CD4-positive, alpha-beta memory T cell (primary cell): Measurements from ENCODE around the gene PLXDC1. TPM values are rescaled to one million over a fixed set of nuclear protein-coding genes. Genes with fewer than 3 reads are reported as not detected.

Source experiments
- CTCF ChIA-PET: fragments of 350-600 bp; sonication (Branson Sonifier 250); formaldehyde crosslinking; loops from one replicate; lab custom pipeline; 2021; ENCODE audit warnings: inconsistent platforms; ENCODE audit not compliant: partially characterized antibody; lab: Charles Lee
- POLR2A ChIA-PET: fragments of 350-600 bp; sonication (Branson Sonifier 250); formaldehyde crosslinking; loops from one replicate; lab custom pipeline; 2021; ENCODE audit not compliant: partially characterized antibody; lab: Charles Lee
- DNase-seq, 5 donors: peaks; one replicate each; pipeline versions ENCODE4 v3.0.0 to v3.0.0-alpha.2; 2020 to 2022; ENCODE audit warnings: mixed read lengths in 1 of 5
- H3K27ac ChIP-seq: one replicate; pipeline ENCODE4 v1.7.0; 2013; ENCODE audit warnings: low read depth, low read length
- H3K27me3 ChIP-seq: 2 replicates; pipeline ENCODE4 v1.7.0; 2013; ENCODE audit warnings: mild to moderate bottlenecking, low read length, moderate library complexity; ENCODE audit not compliant: insufficient read depth
- H3K36me3 ChIP-seq: 2 replicates; pipeline ENCODE4 v1.7.0; 2013; ENCODE audit warnings: mild to moderate bottlenecking, low read length, moderate library complexity; ENCODE audit not compliant: insufficient read depth
- H3K4me1 ChIP-seq: 2 replicates; pipeline ENCODE4 v1.7.0; 2013; ENCODE audit warnings: mild to moderate bottlenecking, low read length, moderate library complexity; ENCODE audit not compliant: insufficient read depth
- H3K4me3 ChIP-seq, 2 donors: one replicate each; pipeline ENCODE4 v1.7.0; 2013; ENCODE audit warnings: low read length in 2 of 2, mild to moderate bottlenecking in 1 of 2
- H3K9me3 ChIP-seq, 2 donors: one replicate each; pipeline ENCODE4 v1.7.0; 2013; ENCODE audit warnings: low read length in 2 of 2, control low read depth in 1 of 2; ENCODE audit not compliant: control insufficient read depth in 1 of 2
- H3K27ac Mint-ChIP-seq, 7 donors: one replicate each; pipeline ENCODE4 v1.8.0; 2020 to 2021; ENCODE audit warnings: mixed read lengths in 7 of 7, mild to moderate bottlenecking in 6 of 7, inconsistent platforms in 3 of 7, moderate library complexity in 3 of 7
- H3K27me3 Mint-ChIP-seq, 2 donors: one replicate each; pipeline ENCODE4 v1.8.0; 2020 to 2021; ENCODE audit warnings: mixed read lengths in 2 of 2
- H3K36me3 Mint-ChIP-seq, 2 donors: one replicate each; pipeline ENCODE4 v1.8.0; 2020 to 2021; ENCODE audit warnings: mixed read lengths in 2 of 2, inconsistent platforms in 1 of 2, mild to moderate bottlenecking in 1 of 2
- H3K4me1 Mint-ChIP-seq, 4 donors: one replicate each; pipeline ENCODE4 v1.8.0; 2020 to 2021; ENCODE audit warnings: mixed read lengths in 4 of 4, mild to moderate bottlenecking in 1 of 4
- H3K4me3 Mint-ChIP-seq, 8 donors: one replicate each; pipeline ENCODE4 v1.8.0; 2020 to 2021; ENCODE audit warnings: mixed read lengths in 8 of 8, mild to moderate bottlenecking in 7 of 8, moderate library complexity in 6 of 8, inconsistent platforms in 3 of 8
- H3K9me3 Mint-ChIP-seq, 8 donors: one replicate each; pipeline ENCODE4 v1.8.0; 2020 to 2021; ENCODE audit warnings: mixed read lengths in 8 of 8, mild to moderate bottlenecking in 5 of 8, inconsistent platforms in 3 of 8, moderate library complexity in 1 of 8
- intact Hi-C: fragments of 100-400 bp; cut with micrococcal nuclease; formaldehyde crosslinking; loops from one replicate; pipeline ENCODE4 v1.15.1; 2023
- polyA plus RNA-seq, 2 donors: library from polyadenylated mRNA; unstranded; fragments of 300-500 nt; fragmentation: Illumina TruSeq; gene quantifications; one replicate each; pipeline ENCODE4 v1.2.3, GENCODE V29; 2021
- total RNA-seq, 2 experiments: library from RNA; stranded (reverse); gene quantifications; one replicate each; pipeline ENCODE4 v1.2.3, GENCODE V29; 2021

Gene PLXDC1
- total and polyA plus RNA-seq, 4 experiments from 2014 or later: 2.5 to 16.4 (median 10.2) TPM

DNA sequence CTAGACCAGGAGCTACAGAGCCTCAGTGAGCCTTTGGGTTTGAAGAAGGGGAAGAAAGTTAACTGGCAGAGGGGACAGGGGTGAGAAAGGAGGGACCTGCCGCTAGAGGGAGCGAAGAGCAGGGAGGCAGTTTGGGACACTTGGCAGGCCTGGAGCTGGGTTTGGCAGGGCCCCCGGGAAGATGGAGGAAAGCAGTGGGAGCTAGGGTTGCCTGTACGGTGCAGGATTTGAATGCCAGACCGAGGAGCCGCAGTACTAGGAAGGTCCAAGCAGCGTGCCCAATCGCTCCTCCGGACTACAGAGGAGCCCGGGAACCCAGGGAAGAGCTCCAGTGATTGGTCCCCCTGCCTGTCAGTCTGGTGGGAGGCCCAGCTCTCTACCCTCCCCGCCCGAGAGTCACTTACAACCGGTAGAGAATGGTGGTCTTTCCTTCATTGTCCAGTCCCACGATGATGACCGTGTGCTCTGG lies 13.3 kb upstream of the PLXDC1 start:
- H3K4me1 ChIP-seq: peaks cover 24% of the 10 kb centered on the region
- Mint-ChIP-seq H3K9me3 (peaks cover 0 to 2% (median 0%) of the 10 kb centered on the region in 8 donors), H3K27me3 (peaks cover 14 to 17% of the 10 kb centered on the region in 2 donors), H3K36me3 (no peaks in the 10 kb centered on the region), H3K4me1 (peaks cover 8 to 29% (median 16%) of the 10 kb centered on the region in 4 donors), H3K27ac (peak overlapping the region in 5 of 7 donors; percentile 0 to 90 (median 54)), H3K4me3 (peak overlapping the region; percentile 86 to 96 (median 90))
- ChIA-PET CTCF (interaction anchor here (0.6 to 7.3 kb wide), 45 partner anchors 8 to 310 kb away, joined by 3 to 106 read pairs (median 4); partner anchors contain the start of genes LASP1, PLXDC1 and RPL19), POLR2A (interaction anchor here (0.6 to 3.5 kb wide), 13 partner anchors 9 to 311 kb away, joined by 3 to 35 read pairs (median 4); partner anchors contain the start of genes FBXO47, LASP1NB, PLXDC1 and RPL19)
- no peaks in the 10 kb centered on the region for H3K36me3 ChIP-seq
- peak overlapping the region; percentile 61 for H3K4me3 ChIP-seq
- no peaks in the 10 kb centered on the region for H3K27me3 ChIP-seq
- peak overlapping the region; percentile 28 for H3K27ac ChIP-seq
- DNase-seq: peak; percentile 70 to 77 (median 75)
- H3K9me3 ChIP-seq: no peaks in the 10 kb centered on the region
- intact Hi-C loops: loop anchor here (1.0 kb wide), 2 partner anchors 10 to 80 kb away; no protein-coding TSS in a partner anchor

DNA sequence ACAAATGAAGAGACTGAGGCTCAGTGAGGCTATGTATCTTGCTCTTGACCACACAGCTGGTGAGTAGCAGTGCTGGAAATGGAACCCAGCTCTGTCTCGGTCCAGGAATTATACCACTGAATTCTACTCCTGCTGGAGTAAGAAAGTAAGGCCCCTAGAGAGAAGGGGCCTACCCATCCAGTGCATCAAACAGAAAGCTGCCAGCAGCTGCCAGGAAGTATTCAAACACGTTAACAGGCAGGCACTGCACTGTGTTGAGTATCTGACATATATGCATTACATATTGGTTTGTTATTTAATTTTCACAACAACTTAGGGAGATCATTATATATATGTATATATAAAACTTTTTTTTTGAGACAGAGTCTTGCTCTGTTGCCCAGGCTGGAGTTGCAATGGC lies 10.5 kb upstream of the PLXDC1 start:
- Histone ChIP-seq H3K27me3 (no peaks in the 10 kb centered on the region), H3K36me3 (no peaks in the 10 kb centered on the region), H3K4me3 (no peak overlapping the region), H3K4me1 (peaks cover 18% of the 10 kb centered on the region), H3K9me3 (no peaks in the 10 kb centered on the region), H3K27ac (no peak overlapping the region)
- H3K27ac Mint-ChIP-seq: no peak overlapping the region
- no peak overlapping the region for H3K4me3 Mint-ChIP-seq
- H3K36me3 Mint-ChIP-seq: no peaks in the 10 kb centered on the region
- intact Hi-C loops: no loop called here
- H3K9me3 Mint-ChIP-seq: no peaks in the 10 kb centered on the region
- peaks cover 7% of the 10 kb centered on the region in 2 donors for H3K27me3 Mint-ChIP-seq
- ChIA-PET POLR2A (no interaction called here), CTCF (interaction anchor here (0.8 to 7.3 kb wide), 6 partner anchors 8 to 179 kb away, joined by 3 to 106 read pairs (median 4); no protein-coding TSS in a partner anchor)
- H3K4me1 Mint-ChIP-seq: peaks cover 3 to 21% (median 10%) of the 10 kb centered on the region in 4 donors
- no peak for DNase-seq

DNA sequence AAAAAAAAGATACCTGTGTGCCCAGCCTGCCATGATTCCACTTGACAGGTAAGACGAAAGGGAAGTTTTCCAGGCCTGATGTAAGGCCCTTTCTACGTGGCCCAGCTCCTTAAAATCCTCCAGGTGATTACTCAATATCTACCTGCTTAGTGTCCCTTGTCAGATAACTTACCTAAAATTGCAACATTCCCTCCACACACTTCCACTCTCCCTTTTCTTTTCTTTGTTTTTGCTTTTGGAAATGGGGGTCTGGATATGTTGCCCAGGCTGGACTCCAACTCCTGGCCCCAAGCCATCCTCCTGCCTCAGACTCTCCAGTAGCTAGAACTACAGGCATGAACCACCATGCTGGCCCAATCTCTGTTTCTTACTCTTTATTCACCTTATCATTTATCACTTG lies 7.2 kb upstream of the PLXDC1 start:
- no peaks in the 10 kb centered on the region for H3K9me3 ChIP-seq
- H3K27me3 ChIP-seq: no peaks in the 10 kb centered on the region
- H3K27me3 Mint-ChIP-seq: peaks cover 3 to 9% of the 10 kb centered on the region in 2 donors
- no peak overlapping the region for H3K27ac ChIP-seq
- H3K9me3 Mint-ChIP-seq: peaks cover 0 to 15% (median 5%) of the 10 kb centered on the region in 8 donors
- POLR2A ChIA-PET: no interaction called here
- DNase-seq: no peak
- CTCF ChIA-PET: interaction anchor here (1.3 to 1.9 kb wide), 2 partner anchors 17 to 176 kb away, joined by 4 to 14 read pairs; no protein-coding TSS in a partner anchor
- H3K36me3 ChIP-seq: no peaks in the 10 kb centered on the region
- H3K4me1 ChIP-seq: peaks cover 5% of the 10 kb centered on the region
- no peak overlapping the region for H3K4me3 ChIP-seq
- peaks cover 4 to 15% (median 6%) of the 10 kb centered on the region in 4 donors for H3K4me1 Mint-ChIP-seq
- peak overlapping the region in 1 of 7 donors; percentile 74 for H3K27ac Mint-ChIP-seq
- intact Hi-C loops: no loop called here
- H3K36me3 Mint-ChIP-seq: peaks cover 0 to 11% of the 10 kb centered on the region in 2 donors
- H3K4me3 Mint-ChIP-seq: no peak overlapping the region

DNA sequence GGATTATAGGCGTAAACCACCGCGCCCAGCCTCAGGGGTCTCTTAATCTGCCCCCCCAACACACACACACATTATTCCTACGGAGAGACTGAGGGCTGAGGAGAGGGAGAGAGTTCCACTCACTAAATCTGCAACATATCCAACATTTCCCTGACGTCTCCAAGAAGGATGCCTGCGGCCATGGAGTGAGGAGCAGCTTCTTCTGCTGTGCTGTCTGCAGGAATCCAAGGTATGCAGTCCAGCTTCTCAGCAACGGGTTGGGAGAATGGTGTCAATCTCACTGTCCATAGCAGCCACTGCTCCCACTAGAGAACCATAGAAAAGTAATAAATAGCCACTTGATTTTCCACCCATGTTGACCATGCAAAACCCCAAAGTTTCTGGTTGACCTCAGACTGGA lies 5.1 kb upstream of the PLXDC1 start:
- POLR2A ChIA-PET: no interaction called here
- H3K4me1 ChIP-seq: peaks cover 20% of the 10 kb centered on the region
- Mint-ChIP-seq H3K27ac (peak overlapping the region in 3 of 7 donors; percentile 46 to 100 (median 68)), H3K27me3 (peaks cover 3 to 18% of the 10 kb centered on the region in 2 donors), H3K4me3 (peak overlapping the region in 3 of 8 donors; percentile 4 to 49 (median 47)), H3K4me1 (peaks cover 19 to 34% (median 23%) of the 10 kb centered on the region in 4 donors), H3K36me3 (peaks cover 0 to 21% of the 10 kb centered on the region in 2 donors), H3K9me3 (peaks cover 0 to 24% (median 5%) of the 10 kb centered on the region in 8 donors)
- no peak overlapping the region for H3K27ac ChIP-seq
- no peak for DNase-seq
- no peaks in the 10 kb centered on the region for H3K9me3 ChIP-seq
- no peaks in the 10 kb centered on the region for H3K27me3 ChIP-seq
- intact Hi-C loops: no loop called here
- CTCF ChIA-PET: interaction anchor here (1.0 kb wide), 2 partner anchors 8 to 174 kb away, joined by 3 to 5 read pairs; no protein-coding TSS in a partner anchor
- no peaks in the 10 kb centered on the region for H3K36me3 ChIP-seq
- no peak overlapping the region for H3K4me3 ChIP-seq

DNA sequence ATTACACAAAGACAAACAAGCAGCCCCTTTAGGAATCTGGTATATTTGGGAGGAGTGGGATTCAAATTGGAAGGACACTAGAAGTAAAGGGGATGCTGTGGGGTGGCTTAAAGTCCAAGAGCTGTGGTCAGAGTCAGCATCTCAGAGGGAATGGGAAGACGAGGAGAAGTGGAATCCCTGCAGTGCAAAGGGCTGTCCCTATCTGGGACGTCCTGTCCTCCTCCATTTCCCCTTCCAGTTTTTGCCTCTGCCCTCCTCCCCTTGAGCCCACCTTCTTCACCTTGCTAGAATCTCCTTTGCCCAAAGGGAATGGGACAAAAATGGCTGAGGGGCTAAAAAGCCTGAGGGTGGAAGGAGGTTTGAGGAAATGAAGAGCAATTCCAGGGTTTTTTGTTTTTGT lies 4.2 kb upstream of the PLXDC1 start:
- Mint-ChIP-seq H3K27me3 (peaks cover 3 to 18% of the 10 kb centered on the region in 2 donors), H3K4me3 (peak overlapping the region in 2 of 8 donors; percentile 98 to 99), H3K4me1 (peaks cover 20 to 39% (median 26%) of the 10 kb centered on the region in 4 donors), H3K36me3 (peaks cover 0 to 21% of the 10 kb centered on the region in 2 donors), H3K9me3 (peaks cover 0 to 24% (median 5%) of the 10 kb centered on the region in 8 donors), H3K27ac (peak overlapping the region in 2 of 7 donors; percentile 59 to 100)
- intact Hi-C loops: no loop called here
- ChIA-PET CTCF (no interaction called here), POLR2A (interaction anchor here (4.5 kb wide), 1 partner anchor 173 kb away, joined by 64 read pairs; no protein-coding TSS in a partner anchor)
- no peaks in the 10 kb centered on the region for H3K27me3 ChIP-seq
- H3K4me3 ChIP-seq: no peak overlapping the region
- no peaks in the 10 kb centered on the region for H3K9me3 ChIP-seq
- peaks cover 24% of the 10 kb centered on the region for H3K4me1 ChIP-seq
- DNase-seq: no peak
- no peak overlapping the region for H3K27ac ChIP-seq
- H3K36me3 ChIP-seq: no peaks in the 10 kb centered on the region

DNA sequence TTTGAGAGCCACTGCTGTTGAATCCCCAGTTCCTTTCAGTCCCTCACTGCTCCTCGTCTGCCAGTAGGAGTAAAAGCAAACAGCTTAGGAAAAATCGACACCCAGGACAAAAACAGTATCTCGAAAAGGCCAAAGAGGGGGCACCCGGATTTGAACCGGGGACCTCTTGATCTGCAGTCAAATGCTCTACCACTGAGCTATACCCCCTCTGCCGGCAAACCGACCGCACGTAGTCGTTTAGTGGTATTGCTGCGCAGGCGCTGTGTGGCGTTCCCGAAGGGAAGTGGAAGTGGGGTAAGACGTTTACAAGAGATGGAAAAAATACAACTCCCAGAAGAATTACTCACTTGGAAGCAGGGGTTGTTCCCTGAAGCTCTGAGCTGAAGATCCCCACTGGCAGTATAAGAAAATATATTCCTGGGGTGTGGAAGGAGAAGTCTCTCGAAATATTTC lies 2.2 kb upstream of the PLXDC1 start:
- Histone ChIP-seq H3K27ac (peak overlapping the region; percentile 66), H3K4me3 (peak overlapping the region; percentile 82 to 98), H3K9me3 (no peaks in the 10 kb centered on the region), H3K4me1 (peaks cover 33% of the 10 kb centered on the region), H3K27me3 (no peaks in the 10 kb centered on the region), H3K36me3 (no peaks in the 10 kb centered on the region)
- H3K9me3 Mint-ChIP-seq: peaks cover 0 to 24% (median 5%) of the 10 kb centered on the region in 8 donors
- peaks cover 3 to 18% of the 10 kb centered on the region in 2 donors for H3K27me3 Mint-ChIP-seq
- CTCF ChIA-PET: interaction anchor here (0.8 to 7.5 kb wide), 50 partner anchors 9 to 594 kb away, joined by 3 to 289 read pairs (median 6); partner anchors contain the start of genes CWC25, FBXO47, LASP1 and LASP1NB
- intact Hi-C loops: loop anchor here (1.0 to 5.0 kb wide), 16 partner anchors 11 to 476 kb away; partner anchors contain the start of genes CWC25, FBXO47, LASP1NB and PSMB3
- peaks cover 0 to 21% of the 10 kb centered on the region in 2 donors for H3K36me3 Mint-ChIP-seq
- POLR2A ChIA-PET: interaction anchor here (0.6 to 5.3 kb wide), 39 partner anchors 11 to 449 kb away, joined by 3 to 76 read pairs (median 6); partner anchors contain the start of genes ARL5C, CACNB1, FBXL20 and FBXO47
- H3K27ac Mint-ChIP-seq: peak overlapping the region; percentile 93 to 100 (median 98)
- DNase-seq: peak; percentile 87 to 93 (median 92)
- peaks cover 28 to 57% (median 43%) of the 10 kb centered on the region in 4 donors for H3K4me1 Mint-ChIP-seq
- peak overlapping the region; percentile 96 to 100 (median 99) for H3K4me3 Mint-ChIP-seq
